A673 (cell line): ENCODE measurements around the gene XPO6.

Experiments
- CTCF ChIP-seq: fragments of 300-800, 200-600 bp; sonication (generic); conservative IDR thresholded peaks from 2 replicates; pipeline ENCODE4 v1.5.1; 2017; ENCODE audit warnings: low read depth, mild to moderate bottlenecking, antibody characterized with exemption, low read length, moderate library complexity, mixed read lengths
- EZH2 ChIP-seq: fragments of 200-600 bp; sonication (generic); IDR thresholded peaks from 2 replicates; pipeline ENCODE4 v1.6.1; 2017; ENCODE audit warnings: borderline replicate concordance, low read depth, mild to moderate bottlenecking, mixed read lengths, antibody characterized with exemption, low read length; ENCODE audit not compliant: poor library complexity, severe bottlenecking

DNA sequence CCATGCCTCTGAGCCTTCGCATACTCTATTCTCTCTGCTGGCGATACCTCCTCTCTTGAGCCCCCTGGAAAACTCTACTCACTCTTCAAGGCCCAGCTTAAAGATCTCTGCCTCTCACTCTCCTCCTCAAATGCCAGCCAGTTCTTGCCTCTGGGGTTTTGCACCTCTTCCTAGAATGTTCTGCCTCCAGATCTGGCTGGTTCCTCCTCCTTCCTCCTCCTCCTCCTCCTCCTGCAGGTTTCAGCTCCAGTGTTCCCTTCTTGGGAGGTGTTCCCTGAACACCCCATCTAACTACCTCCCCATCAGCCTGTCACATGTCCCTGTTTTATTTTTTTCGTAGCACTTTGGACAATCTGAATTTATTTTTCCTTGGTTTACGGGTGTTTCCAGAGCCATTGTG lies 45.5 kb upstream of the XPO6 start:
- TF ChIP-seq CTCF (no peak), EZH2 (no peak)
